Naive thymus-derived CD8-positive, alpha-beta T cell (primary cell): ENCODE data around the gene DNAAF1. TPM values are rescaled to one million over a fixed set of nuclear protein-coding genes. Genes with fewer than 3 reads are reported as not detected.
A peak's percentile ranks its signal among the peaks of the same experiment; 100 is the strongest.

Source experiments
- ATAC-seq, 2 donors: fragments of 150-1000 bp; cut with Tn5 transposase in 1 of 2; sonication (Bioruptor Pico), chemical (Tn5 transposase) in 1 of 2; 1 replicate in 1 of 2; 2 replicates in 1 of 2; pipeline ENCODE4 v1.10.0; 2021; ENCODE audit warnings: mild to moderate bottlenecking in 2 of 2, moderate library complexity in 2 of 2
- POLR2A ChIA-PET: fragments of 350-600 bp; sonication (Branson Sonifier 250); formaldehyde crosslinking; loops from one replicate; lab custom pipeline; 2021; ENCODE audit warnings: antibody characterized with exemption; lab: Charles Lee
- DNase-seq, 10 donors: peaks; one replicate each; pipeline versions ENCODE4 v3.0.0 to v3.0.0-alpha.2; 2020 to 2022
- H3K27ac Mint-ChIP-seq, 10 donors: one replicate each; pipeline ENCODE4 v1.8.0; 2020 to 2022; ENCODE audit warnings: mild to moderate bottlenecking in 10 of 10, mixed read lengths in 10 of 10, moderate library complexity in 4 of 10, inconsistent platforms in 1 of 10
- H3K27me3 Mint-ChIP-seq, 5 donors: one replicate each; pipeline ENCODE4 v1.8.0; 2021 to 2022; ENCODE audit warnings: mixed read lengths in 5 of 5
- H3K36me3 Mint-ChIP-seq, 3 donors: one replicate each; pipeline ENCODE4 v1.8.0; 2020 to 2022; ENCODE audit warnings: mixed read lengths in 3 of 3, mild to moderate bottlenecking in 2 of 3, inconsistent platforms in 1 of 3
- H3K4me1 Mint-ChIP-seq, 4 donors: one replicate each; pipeline ENCODE4 v1.8.0; 2021 to 2022; ENCODE audit warnings: mixed read lengths in 4 of 4
- H3K4me3 Mint-ChIP-seq, 10 donors: one replicate each; pipeline ENCODE4 v1.8.0; 2020 to 2022; ENCODE audit warnings: mild to moderate bottlenecking in 10 of 10, mixed read lengths in 10 of 10, moderate library complexity in 6 of 10, inconsistent platforms in 1 of 10
- H3K9me3 Mint-ChIP-seq, 9 donors: one replicate each; pipeline ENCODE4 v1.8.0; 2020 to 2022; ENCODE audit warnings: mixed read lengths in 9 of 9, mild to moderate bottlenecking in 3 of 9, inconsistent platforms in 1 of 9, moderate library complexity in 1 of 9
- polyA plus RNA-seq, 3 donors: library from polyadenylated mRNA; unstranded; fragments of 300-500 nt; fragmentation: Illumina TruSeq; gene quantifications; one replicate each; pipeline ENCODE4 v1.2.3, GENCODE V29; 2021
- total RNA-seq, 8 experiments: library from RNA in 2 of 8; stranded (reverse) in 2 of 8; gene quantifications; one replicate each; pipeline ENCODE4 v1.2.3 and lab custom pipeline; 2021 to 2026

Gene DNAAF1
- total and polyA plus RNA-seq, 5 experiments from 2014 or later: 0.08 to 0.98 (median 0.19) TPM; not detected in 1

GRCh38 chr16:84132527-84133285, 12.4 kb upstream of the DNAAF1 start:
- Mint-ChIP-seq H3K9me3 (no peaks in the 10 kb centered on the region), H3K36me3 (peaks cover 0 to 39% (median 9%) of the 10 kb centered on the region in 3 donors), H3K27ac (no peak overlapping the region), H3K4me3 (no peak overlapping the region), H3K27me3 (no peaks in the 10 kb centered on the region), H3K4me1 (peaks cover 16 to 25% (median 21%) of the 10 kb centered on the region in 4 donors)
- ATAC-seq (no peak), DNase-seq (no peak)
- POLR2A ChIA-PET: interaction anchor here (1.1 to 1.6 kb wide), 2 partner anchors 12 to 16 kb away, joined by 3 to 5 read pairs; partner anchors contain the start of genes DNAAF1, HSDL1 and MBTPS1

DNA sequence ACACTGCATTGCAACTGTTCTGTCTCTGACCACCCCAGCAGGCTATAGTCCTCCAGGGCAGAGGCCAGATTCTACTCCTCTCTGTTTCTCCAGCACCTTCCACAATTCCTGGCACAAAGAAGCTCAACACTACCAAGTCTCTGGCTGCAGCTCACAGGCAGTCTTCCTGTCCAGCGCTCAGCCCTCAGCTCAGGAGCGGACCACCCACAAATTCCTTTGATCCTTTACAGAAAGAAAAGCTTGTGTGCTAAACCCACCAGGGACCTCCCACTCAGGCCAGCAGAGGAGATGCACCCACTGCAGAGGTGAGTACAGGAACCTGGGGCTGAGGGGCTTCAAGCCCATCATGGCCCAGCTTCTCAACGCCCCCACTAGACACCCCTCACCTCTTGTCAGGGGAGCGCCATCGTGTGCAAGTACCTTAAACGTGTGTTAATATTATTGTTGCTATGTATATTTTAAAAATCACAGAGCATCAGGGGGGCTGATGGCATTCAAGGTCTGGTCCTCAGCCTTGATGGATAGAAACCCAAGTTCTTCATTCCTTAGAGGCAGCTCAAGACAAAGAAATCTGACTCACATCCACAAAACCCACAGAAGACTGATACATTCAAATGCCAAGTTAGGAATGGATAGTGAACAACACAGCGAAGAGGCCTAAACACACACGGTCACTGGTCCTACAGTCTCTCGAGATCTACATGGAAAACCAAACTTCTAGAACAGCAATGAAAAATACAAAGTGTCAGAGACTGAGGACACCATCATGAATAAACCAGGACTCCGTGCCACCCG, 8.6 kb upstream of the DNAAF1 start:
- Mint-ChIP-seq H3K4me3 (no peak overlapping the region), H3K27ac (peak overlapping the region in 3 of 10 donors; percentile 41 to 79 (median 69)), H3K9me3 (no peaks in the 10 kb centered on the region), H3K27me3 (no peaks in the 10 kb centered on the region), H3K4me1 (peaks cover 27 to 51% (median 42%) of the 10 kb centered on the region in 4 donors), H3K36me3 (peaks cover 0 to 9% (median 0%) of the 10 kb centered on the region in 3 donors)
- POLR2A ChIA-PET: no interaction called here
- DNase-seq (no peak), ATAC-seq (no peak)

- POLR2A ChIA-PET: interaction anchor here (2.7 kb wide), 1 partner anchor 21 kb away, joined by 15 read pairs; the partner anchor contains the start of gene MBTPS1
- peak overlapping the region in 1 of 10 donors; percentile 79 for H3K27ac Mint-ChIP-seq
- ATAC-seq: no peak
- H3K27me3 Mint-ChIP-seq: no peaks in the 10 kb centered on the region
- peaks cover 29 to 57% (median 45%) of the 10 kb centered on the region in 4 donors for H3K4me1 Mint-ChIP-seq
- peaks cover 0 to 9% (median 0%) of the 10 kb centered on the region in 3 donors for H3K36me3 Mint-ChIP-seq
- no peak for DNase-seq
- H3K4me3 Mint-ChIP-seq: no peak overlapping the region
- H3K9me3 Mint-ChIP-seq: no peaks in the 10 kb centered on the region
These were observed 7.8 kb upstream of the DNAAF1 start for GRCh38 chr16:84137287-84137686.

- ATAC-seq: no peak
- H3K4me1 Mint-ChIP-seq: peaks cover 29 to 58% (median 45%) of the 10 kb centered on the region in 4 donors
- POLR2A ChIA-PET: interaction anchor here (2.7 kb wide), 1 partner anchor 21 kb away, joined by 15 read pairs; the partner anchor contains the start of gene MBTPS1
- H3K36me3 Mint-ChIP-seq: peaks cover 0 to 7% (median 0%) of the 10 kb centered on the region in 3 donors
- H3K4me3 Mint-ChIP-seq: no peak overlapping the region
- DNase-seq: no peak
- H3K9me3 Mint-ChIP-seq: no peaks in the 10 kb centered on the region
- H3K27me3 Mint-ChIP-seq: no peaks in the 10 kb centered on the region
- peak overlapping the region in 1 of 10 donors; percentile 17 for H3K27ac Mint-ChIP-seq
These were observed 7.2 kb upstream of the DNAAF1 start for GRCh38 chr16:84137769-84138357.

- POLR2A ChIA-PET: interaction anchor here (2.7 kb wide), 1 partner anchor 22 kb away, joined by 15 read pairs; the partner anchor contains the start of gene MBTPS1
- Mint-ChIP-seq H3K27ac (peak overlapping the region in 3 of 10 donors; percentile 0 to 36 (median 1)), H3K4me1 (peaks cover 33 to 63% (median 50%) of the 10 kb centered on the region in 4 donors), H3K4me3 (peak overlapping the region in 1 of 10 donors; percentile 41), H3K36me3 (peaks cover 0 to 7% (median 0%) of the 10 kb centered on the region in 3 donors), H3K9me3 (no peaks in the 10 kb centered on the region), H3K27me3 (no peaks in the 10 kb centered on the region)
- no peak for ATAC-seq
- no peak for DNase-seq
These were observed 6.6 kb upstream of the DNAAF1 start for GRCh38 chr16:84138500-84138823.

GRCh38 chr16:84138824-84139627, 6.1 kb upstream of the DNAAF1 start:
- no peaks in the 10 kb centered on the region for H3K27me3 Mint-ChIP-seq
- peaks cover 34 to 67% (median 52%) of the 10 kb centered on the region in 4 donors for H3K4me1 Mint-ChIP-seq
- no peak for DNase-seq
- H3K36me3 Mint-ChIP-seq: peaks cover 0 to 7% (median 0%) of the 10 kb centered on the region in 3 donors
- peak; percentile 52 to 67 for ATAC-seq
- POLR2A ChIA-PET: interaction anchor here (0.6 to 2.7 kb wide), 3 partner anchors 22 to 962 kb away, joined by 3 to 15 read pairs (median 3); partner anchors contain the start of gene MBTPS1
- peak overlapping the region in 3 of 10 donors; percentile 5 to 41 (median 27) for H3K4me3 Mint-ChIP-seq
- peak overlapping the region in 6 of 10 donors; percentile 0 to 71 (median 64) for H3K27ac Mint-ChIP-seq
- H3K9me3 Mint-ChIP-seq: no peaks in the 10 kb centered on the region

DNA sequence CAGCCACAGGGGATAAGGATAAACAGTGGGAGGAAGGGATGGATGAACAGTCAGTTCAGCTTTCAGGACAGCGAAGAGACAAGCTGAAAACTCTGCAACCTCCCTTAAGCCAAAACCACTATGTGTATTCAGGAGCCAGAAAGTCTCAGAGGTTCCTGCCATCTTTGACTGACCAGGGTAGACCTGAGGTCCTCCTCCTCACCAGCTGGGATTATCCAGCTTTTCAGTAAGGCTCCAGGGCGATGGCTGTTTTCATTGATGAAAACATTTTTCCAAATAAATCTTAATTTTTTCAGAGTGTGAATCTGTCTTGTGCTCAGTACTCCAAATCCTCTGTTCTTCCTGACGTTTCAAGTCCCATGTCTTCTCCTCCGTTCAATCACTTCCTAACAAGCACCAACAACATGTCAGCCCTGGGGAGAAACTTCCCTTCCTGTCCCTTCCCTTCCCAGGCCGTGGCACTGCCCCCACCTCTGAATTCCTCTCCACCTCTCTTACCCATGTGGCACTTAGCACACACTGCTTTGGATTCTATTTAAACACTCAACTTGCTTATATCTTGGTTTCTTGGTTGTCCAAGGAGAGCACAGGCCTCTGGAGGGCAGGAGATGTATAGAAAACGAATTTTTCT, 5.4 kb upstream of the DNAAF1 start:
- Mint-ChIP-seq H3K9me3 (no peaks in the 10 kb centered on the region), H3K36me3 (peaks cover 0 to 2% (median 0%) of the 10 kb centered on the region in 3 donors), H3K27ac (peak overlapping the region in 3 of 10 donors; percentile 1 to 65 (median 36)), H3K4me3 (no peak overlapping the region), H3K4me1 (peaks cover 39 to 68% (median 56%) of the 10 kb centered on the region in 4 donors), H3K27me3 (no peaks in the 10 kb centered on the region)
- POLR2A ChIA-PET: interaction anchor here (2.7 kb wide), 1 partner anchor 23 kb away, joined by 15 read pairs; the partner anchor contains the start of gene MBTPS1
- ATAC-seq: no peak
- DNase-seq: no peak

DNA sequence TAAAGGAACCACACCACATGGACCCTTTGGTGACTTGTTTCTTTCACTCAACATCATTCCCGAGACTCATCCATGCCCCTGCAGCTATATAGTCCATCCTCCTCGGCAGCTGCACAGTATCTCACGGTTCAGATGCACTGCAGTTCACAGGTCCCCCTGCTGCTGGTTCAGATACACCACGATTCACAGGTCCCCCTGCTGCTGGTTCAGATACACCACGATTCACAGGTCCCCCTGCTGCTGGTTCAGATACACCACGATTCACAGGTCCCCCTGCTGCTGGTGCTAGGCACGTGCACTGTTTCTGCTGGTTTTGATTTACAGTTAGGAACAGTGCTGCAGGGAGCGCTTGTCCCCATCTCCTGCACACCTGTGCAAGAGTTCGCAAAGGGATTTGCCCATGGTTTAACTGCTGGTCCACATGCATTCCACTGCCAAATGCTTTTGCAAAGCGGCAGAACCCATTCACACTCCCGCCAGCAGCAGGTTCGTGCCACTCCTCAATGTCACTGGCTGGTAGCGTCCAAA, 3.9 kb upstream of the DNAAF1 start:
- Mint-ChIP-seq H3K27me3 (peaks cover 0 to 2% (median 0%) of the 10 kb centered on the region in 5 donors), H3K36me3 (no peaks in the 10 kb centered on the region), H3K27ac (peak overlapping the region in 2 of 10 donors; percentile 39 to 78), H3K4me3 (peak overlapping the region in 1 of 10 donors; percentile 29), H3K9me3 (no peaks in the 10 kb centered on the region), H3K4me1 (peaks cover 31 to 61% (median 49%) of the 10 kb centered on the region in 4 donors)
- peak; percentile 6 to 21 for ATAC-seq
- POLR2A ChIA-PET: interaction anchor here (0.6 to 1.0 kb wide), 2 partner anchors 25 to 868 kb away, joined by 4 read pairs; partner anchors contain the start of gene MBTPS1
- DNase-seq: peak in 6 of 10 donors; percentile 4 to 30 (median 18)

DNA sequence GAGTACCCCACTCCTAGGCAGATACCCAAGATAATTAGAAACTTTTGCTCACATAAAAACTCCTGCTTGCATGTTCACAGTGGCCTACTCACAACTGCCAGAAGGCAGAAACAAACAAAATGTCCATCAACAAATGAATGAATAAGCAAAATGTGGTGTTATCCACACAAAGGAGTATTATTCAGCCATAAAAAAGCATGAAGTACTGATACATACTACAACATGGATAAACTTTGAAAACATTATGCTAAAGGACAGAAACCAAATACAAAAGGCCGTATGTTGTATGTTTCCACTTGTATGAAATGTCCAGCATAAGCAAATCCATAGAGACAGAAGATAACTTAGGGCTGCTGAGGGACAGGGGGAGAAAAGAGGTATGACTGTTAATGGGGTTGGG, 2.0 kb upstream of the DNAAF1 start:
- Mint-ChIP-seq H3K4me1 (peaks cover 23 to 47% (median 42%) of the 10 kb centered on the region in 4 donors), H3K9me3 (no peaks in the 10 kb centered on the region), H3K27ac (peak overlapping the region in 4 of 10 donors; percentile 21 to 67 (median 43)), H3K4me3 (peak overlapping the region in 9 of 10 donors; percentile 6 to 99 (median 69)), H3K27me3 (peaks cover 0 to 3% (median 0%) of the 10 kb centered on the region in 5 donors), H3K36me3 (no peaks in the 10 kb centered on the region)
- DNase-seq (no peak), ATAC-seq (no peak)
- POLR2A ChIA-PET: no interaction called here

GRCh38 chr16:84143784-84144199, 1.3 kb upstream of the DNAAF1 start:
- peaks cover 20 to 42% (median 36%) of the 10 kb centered on the region in 4 donors for H3K4me1 Mint-ChIP-seq
- DNase-seq (no peak), ATAC-seq (no peak)
- peak overlapping the region; percentile 90 to 99 (median 96) for H3K4me3 Mint-ChIP-seq
- H3K36me3 Mint-ChIP-seq: no peaks in the 10 kb centered on the region
- H3K27me3 Mint-ChIP-seq: peaks cover 0 to 3% (median 0%) of the 10 kb centered on the region in 5 donors
- peak overlapping the region in 9 of 10 donors; percentile 75 to 97 (median 93) for H3K27ac Mint-ChIP-seq
- no peaks in the 10 kb centered on the region for H3K9me3 Mint-ChIP-seq
- POLR2A ChIA-PET: interaction anchor here (0.7 kb wide), 1 partner anchor 8 kb away, joined by 3 read pairs; no protein-coding TSS in a partner anchor
